Thyroid gland (tissue), 4 donors: ENCODE data around the gene SLC25A13.

Experiments
- CTCF ChIP-seq, 6 experiments: fragments of 200-600 bp in 3 of 6; fragments of 450-650 bp in 3 of 6; sonication (generic) in 3 of 6; IDR thresholded peaks; one replicate each; pipeline ENCODE4 v1.5.1; 2016 to 2019; ENCODE audit warnings: antibody characterized with exemption in 6 of 6, mild to moderate bottlenecking in 2 of 6, inconsistent platforms in 1 of 6, moderate library complexity in 1 of 6
- POLR2A ChIP-seq, 2 donors: fragments of 450-650 bp; IDR thresholded peaks; one replicate each; pipeline ENCODE4 v1.6.1; 2017; ENCODE audit warnings: antibody characterized with exemption in 2 of 2, mild to moderate bottlenecking in 2 of 2, moderate library complexity in 1 of 2

GRCh38 chr7:96198047-96198636, 123.8 kb downstream of the SLC25A13 start:
- TF ChIP-seq CTCF (IDR thresholded peaks at IDR 0.05) (no peak), POLR2A (IDR thresholded peaks at IDR 0.05) (no peak)
